Loucy (cell line): ENCODE data around the gene SLC6A11.

Source experiments
- H2AFZ ChIP-seq: fragments of 200-600 bp; sonication (generic); 2 replicates; pipeline ENCODE4 v1.6.0; 2016; ENCODE audit warnings: antibody characterized with exemption, mild to moderate bottlenecking, low read length, moderate library complexity
- H3F3A ChIP-seq: fragments of 200-600 bp; 2 replicates; pipeline ENCODE4 v1.6.0; 2016; ENCODE audit warnings: antibody characterized with exemption, low read depth, mild to moderate bottlenecking
- H3K27me3 ChIP-seq: fragments of 200-600 bp; sonication (generic); 2 replicates; pipeline ENCODE4 v1.6.1; 2014; ENCODE audit warnings: low read length, mild to moderate bottlenecking; ENCODE audit not compliant: insufficient read depth, poor library complexity, severe bottlenecking
- H3K36me3 ChIP-seq: fragments of 200-600 bp; sonication (generic); 2 replicates; pipeline ENCODE4 v1.6.1; 2016; ENCODE audit warnings: low read length; ENCODE audit not compliant: insufficient read depth
- H3K4me1 ChIP-seq: fragments of 200-600 bp; sonication (generic); 2 replicates; pipeline ENCODE4 v1.5.1; 2014; ENCODE audit warnings: low read length, mild to moderate bottlenecking; ENCODE audit not compliant: insufficient read depth, poor library complexity, severe bottlenecking
- H3K4me2 ChIP-seq: fragments of 200-600 bp; sonication (generic); 2 replicates; pipeline ENCODE4 v1.6.0; 2014; ENCODE audit warnings: antibody characterized with exemption, low read length, low read depth, mild to moderate bottlenecking; ENCODE audit not compliant: poor library complexity, severe bottlenecking
- H3K4me3 ChIP-seq: fragments of 200-600 bp; sonication (generic); 2 replicates; pipeline ENCODE4 v1.5.1; 2014; ENCODE audit warnings: low read length, mild to moderate bottlenecking, mixed read lengths; ENCODE audit not compliant: poor library complexity, severe bottlenecking
- H3K79me2 ChIP-seq: fragments of 200-600 bp; sonication (generic); 2 replicates; pipeline ENCODE4 v1.6.1; 2014; ENCODE audit warnings: low read length; ENCODE audit not compliant: insufficient read depth
- H3K9ac ChIP-seq: fragments of 200-600 bp; sonication (generic); 2 replicates; pipeline ENCODE4 v1.6.0; 2014; ENCODE audit warnings: mild to moderate bottlenecking, low read depth, low read length, moderate library complexity; ENCODE audit not compliant: poor library complexity, severe bottlenecking
- H3K9me2 ChIP-seq: fragments of 200-600 bp; sonication (generic); replicated peaks from 2 replicates; pipeline ENCODE4 v1.6.1; 2016; ENCODE audit warnings: low read depth, low read length, mixed read lengths
- H3K9me3 ChIP-seq: fragments of 200-600 bp; sonication (generic); 2 replicates; pipeline ENCODE4 v1.6.1; 2014; ENCODE audit warnings: mild to moderate bottlenecking, antibody characterized with exemption, low read length, low read depth; ENCODE audit not compliant: insufficient read depth
- H4K20me1 ChIP-seq: fragments of 200-600 bp; sonication (generic); 2 replicates; pipeline ENCODE4 v1.6.0; 2014; ENCODE audit warnings: antibody characterized with exemption, low read length, mild to moderate bottlenecking; ENCODE audit not compliant: insufficient read depth, poor library complexity, severe bottlenecking
- EZH2phosphoT487 ChIP-seq: fragments of 200-600 bp; IDR thresholded peaks from 2 replicates; pipeline ENCODE4 v1.6.1; 2018; ENCODE audit warnings: antibody characterized with exemption, mild to moderate bottlenecking, moderate library complexity, borderline replicate concordance
- TF ChIP-seq, protein P1 (sequence below): fragments of 200-600 bp; sonication (generic); conservative IDR thresholded peaks from 2 replicates; pipeline ENCODE4 v1.5.1; 2014; ENCODE audit warnings: mild to moderate bottlenecking, antibody characterized with exemption, low read length

The SLC6A11 gene

DNA sequence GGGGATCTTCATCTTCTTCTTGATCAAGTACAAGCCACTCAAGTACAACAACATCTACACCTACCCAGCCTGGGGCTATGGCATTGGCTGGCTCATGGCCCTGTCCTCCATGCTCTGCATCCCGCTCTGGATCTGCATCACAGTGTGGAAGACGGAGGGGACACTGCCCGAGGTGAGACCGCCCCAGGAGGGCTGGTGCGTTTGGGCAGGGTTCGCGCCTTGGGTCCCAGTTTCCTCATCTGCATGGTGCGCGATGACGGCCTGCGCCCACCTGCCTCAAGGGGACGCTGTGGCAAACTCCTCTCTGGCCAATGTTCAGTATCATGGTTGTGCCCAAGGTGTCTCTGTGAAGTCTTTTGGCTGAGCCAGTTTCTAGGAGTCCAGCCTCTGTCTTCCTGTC lies 119.0 kb downstream of the SLC6A11 start:
- H4K20me1 ChIP-seq = no peaks in the 10 kb centered on the region
- no peak overlapping the region for H3K4me2 ChIP-seq
- H3K36me3 ChIP-seq = no peaks in the 10 kb centered on the region
- H3K9me3 ChIP-seq = no peaks in the 10 kb centered on the region
- H3K4me3 ChIP-seq = no peak overlapping the region
- no peaks in the 10 kb centered on the region for H3K4me1 ChIP-seq
- H3F3A ChIP-seq = no peaks in the 10 kb centered on the region
- no peak overlapping the region for H3K9ac ChIP-seq
- TF ChIP-seq EZH2phosphoT487 = no peak
- TF ChIP-seq, protein P1, sequence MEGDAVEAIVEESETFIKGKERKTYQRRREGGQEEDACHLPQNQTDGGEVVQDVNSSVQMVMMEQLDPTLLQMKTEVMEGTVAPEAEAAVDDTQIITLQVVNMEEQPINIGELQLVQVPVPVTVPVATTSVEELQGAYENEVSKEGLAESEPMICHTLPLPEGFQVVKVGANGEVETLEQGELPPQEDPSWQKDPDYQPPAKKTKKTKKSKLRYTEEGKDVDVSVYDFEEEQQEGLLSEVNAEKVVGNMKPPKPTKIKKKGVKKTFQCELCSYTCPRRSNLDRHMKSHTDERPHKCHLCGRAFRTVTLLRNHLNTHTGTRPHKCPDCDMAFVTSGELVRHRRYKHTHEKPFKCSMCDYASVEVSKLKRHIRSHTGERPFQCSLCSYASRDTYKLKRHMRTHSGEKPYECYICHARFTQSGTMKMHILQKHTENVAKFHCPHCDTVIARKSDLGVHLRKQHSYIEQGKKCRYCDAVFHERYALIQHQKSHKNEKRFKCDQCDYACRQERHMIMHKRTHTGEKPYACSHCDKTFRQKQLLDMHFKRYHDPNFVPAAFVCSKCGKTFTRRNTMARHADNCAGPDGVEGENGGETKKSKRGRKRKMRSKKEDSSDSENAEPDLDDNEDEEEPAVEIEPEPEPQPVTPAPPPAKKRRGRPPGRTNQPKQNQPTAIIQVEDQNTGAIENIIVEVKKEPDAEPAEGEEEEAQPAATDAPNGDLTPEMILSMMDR = no peak
- H3K79me2 ChIP-seq = no peaks in the 10 kb centered on the region
- H3K9me2 ChIP-seq = no peaks in the 10 kb centered on the region
- no peaks in the 10 kb centered on the region for H3K27me3 ChIP-seq
- no peak overlapping the region for H2AFZ ChIP-seq

DNA sequence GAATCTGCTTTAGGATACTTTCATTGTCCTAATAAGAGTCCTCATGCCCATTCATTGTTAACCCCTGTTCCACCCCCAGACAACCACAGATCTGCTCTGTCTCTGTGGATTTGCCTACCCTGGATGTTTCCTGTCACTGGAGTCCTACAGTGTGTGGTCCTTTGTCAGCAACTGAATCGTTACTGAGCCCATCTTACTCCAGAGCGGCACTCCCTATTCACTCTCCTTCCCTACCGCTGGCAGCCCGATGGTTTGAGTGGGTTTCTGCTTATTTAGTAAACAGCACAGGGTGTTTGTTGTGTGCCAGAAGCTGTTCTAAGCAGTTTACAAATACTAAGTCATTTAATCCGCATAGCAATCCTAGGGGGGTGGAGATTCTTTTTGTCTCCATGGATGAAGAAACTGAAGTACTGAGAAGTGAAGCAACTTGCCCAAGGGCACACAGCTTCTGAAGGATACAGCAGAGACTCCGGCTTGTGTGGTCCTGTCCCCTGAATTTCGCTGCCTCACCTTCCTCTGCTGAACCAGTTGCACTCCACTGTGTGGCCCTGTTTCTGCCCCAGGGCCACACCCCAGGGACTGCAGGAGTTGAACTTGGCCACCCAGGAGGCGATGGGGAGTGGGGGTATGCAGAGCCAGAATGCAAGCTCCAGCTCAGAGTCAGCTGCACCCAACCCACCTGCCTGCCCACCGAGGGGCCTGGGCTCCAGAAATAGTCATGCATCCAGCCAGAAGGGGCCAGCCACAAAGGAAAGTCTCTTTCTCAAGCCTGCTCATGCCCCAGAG lies 120.0 kb downstream of the SLC6A11 start:
- no peak for TF ChIP-seq EZH2phosphoT487
- TF ChIP-seq, protein P1 = no peak
- Histone ChIP-seq H3F3A (no peaks in the 10 kb centered on the region), H4K20me1 (no peaks in the 10 kb centered on the region), H3K9ac (no peak overlapping the region), H3K4me3 (no peak overlapping the region), H3K9me3 (no peaks in the 10 kb centered on the region), H2AFZ (no peak overlapping the region), H3K4me1 (no peaks in the 10 kb centered on the region), H3K36me3 (no peaks in the 10 kb centered on the region), H3K79me2 (no peaks in the 10 kb centered on the region), H3K9me2 (no peaks in the 10 kb centered on the region), H3K4me2 (no peak overlapping the region), H3K27me3 (no peaks in the 10 kb centered on the region)

GRCh38 chr3:10936686-10937085 lies 120.7 kb downstream of the SLC6A11 start:
- H3K4me2 ChIP-seq = no peak overlapping the region

More at GRCh38 chr3:10936686-10937085, 120.7 kb downstream of the SLC6A11 start:
- Histone ChIP-seq H3K27me3 (no peaks in the 10 kb centered on the region), H3K79me2 (no peaks in the 10 kb centered on the region), H3K36me3 (no peaks in the 10 kb centered on the region), H3F3A (no peaks in the 10 kb centered on the region), H3K9me2 (no peaks in the 10 kb centered on the region), H4K20me1 (no peaks in the 10 kb centered on the region), H3K9me3 (no peaks in the 10 kb centered on the region), H3K4me3 (no peak overlapping the region), H3K9ac (no peak overlapping the region), H3K4me1 (no peaks in the 10 kb centered on the region), H2AFZ (no peak overlapping the region)
- TF ChIP-seq EZH2phosphoT487 = no peak
- TF ChIP-seq, protein P1 = no peak
